ENCODE measurements around the gene TBCA. TPM values are rescaled to one million over a fixed set of nuclear protein-coding genes. Genes with fewer than 3 reads are reported as not detected.

Gene TBCA
- polyA plus RNA-seq, 1 of the 3 experiments (the other 2 are of a cell fraction), result 199 TPM

GRCh38 chr5:77758141-77758938 lies 17.8 kb downstream of the TBCA start:
- no peak for DNase-seq
- peaks cover 62% of the 10 kb centered on the region for H4K20me1 ChIP-seq (ENCODE audit: insufficient read depth)
- no peak overlapping the region for H3K4me3 ChIP-seq (ENCODE audit: low read depth in 2 of 2, low read length in 1 of 2)
- H3K4me2 ChIP-seq, result no peak overlapping the region
- no peaks in the 10 kb centered on the region for H3F3A ChIP-seq (replicated peaks; ENCODE audit: insufficient read depth)
- ChIA-PET CTCF (no interaction called here), POLR2A (no interaction called here)
- H3K4me1 ChIP-seq (ENCODE audit: control insufficient read depth in 1 of 2, insufficient read depth in 2 of 2, low read depth in 1 of 2, low read length in 1 of 2), result peaks cover 0 to 7% of the 10 kb centered on the region in 2 experiments; a peak in 1 of 4 replicates
- no peaks in the 10 kb centered on the region for H3K9me2 ChIP-seq
- 86% methylated on average over 10 of the region's 10 CpGs for WGBS (ENCODE audit: low lambda C conversion rate)
- no peak overlapping the region for H3K9ac ChIP-seq
- TF ChIP-seq JUND (IDR thresholded peaks at IDR 0.05) (no peak), RCOR1 (IDR thresholded peaks at IDR 0.05; ENCODE audit: low read length) (no peak), GABPA (IDR thresholded peaks at IDR 0.05; ENCODE audit: low read depth) (no peak), PBX3 (IDR thresholded peaks at IDR 0.05) (no peak), RXRA (IDR thresholded peaks at IDR 0.05; ENCODE audit: borderline replicate concordance, low read depth) (no peak), IRF3 (IDR thresholded peaks at IDR 0.05; ENCODE audit: low read depth, low read length) (no peak), USF1 (IDR thresholded peaks at IDR 0.05; ENCODE audit: borderline replicate concordance, low read depth) (no peak), RFX5 (IDR thresholded peaks at IDR 0.05; ENCODE audit: low read length) (no peak), EP300 (IDR thresholded peaks at IDR 0.05; ENCODE audit: borderline replicate concordance in 1 of 2, low read depth in 1 of 2, low read length in 1 of 2) (no peak), TEAD4 (IDR thresholded peaks at IDR 0.05; ENCODE audit: borderline replicate concordance, insufficient read depth) (no peak), FOSL2 (IDR thresholded peaks at IDR 0.05; ENCODE audit: borderline replicate concordance, low read depth) (no peak), FOXM1 (IDR thresholded peaks at IDR 0.05; ENCODE audit: low read depth) (no peak), REST (IDR thresholded peaks at IDR 0.05; ENCODE audit: low read depth, low read length) (no peak), EZH2phosphoT487 (IDR thresholded peaks at IDR 0.05; ENCODE audit: borderline replicate concordance, low read depth) (no peak), FOXJ3 (CRISPR knock-in tag; IDR thresholded peaks at IDR 0.05) (no peak), CTCF (IDR thresholded peaks at IDR 0.05) (no peak), NRF1 (IDR thresholded peaks at IDR 0.05; ENCODE audit: low read depth, low read length) (no peak), TAF1 (IDR thresholded peaks at IDR 0.05; ENCODE audit: borderline replicate concordance, low read depth, low read length) (no peak), ZBTB33 (IDR thresholded peaks at IDR 0.05; ENCODE audit: borderline replicate concordance, low read depth) (no peak), POLR2AphosphoS5 (IDR thresholded peaks at IDR 0.05; ENCODE audit: low read depth, low read length) (no peak)
- peaks cover 97% of the 10 kb centered on the region for H3K79me2 ChIP-seq (ENCODE audit: insufficient read depth)
- peaks cover 6 to 8% of the 10 kb centered on the region in 2 experiments for H3K36me3 ChIP-seq (replicated peaks in 1 of 2; ENCODE audit: control insufficient read depth in 1 of 2, insufficient read depth in 2 of 2, low read length in 1 of 2)
- H3K27ac ChIP-seq (ENCODE audit: low read depth in 2 of 2, low read length in 1 of 2), result no peak overlapping the region
- H3K9me3 ChIP-seq, result no peaks in the 10 kb centered on the region
- H2AFZ ChIP-seq (ENCODE audit: low read depth), result no peak overlapping the region
- no peaks in the 10 kb centered on the region for H3K27me3 ChIP-seq (ENCODE audit: insufficient read depth)
